Liver (tissue), 9 donors: ENCODE measurements around the gene CAPRIN2. TPM values are rescaled to one million over a fixed set of nuclear protein-coding genes. Genes with fewer than 3 reads are reported as not detected.

Experiments used
- DNase-seq: peaks from one replicate; pipeline ENCODE4 v3.0.0-alpha.2; 2017; ENCODE audit warnings: low spot score
- H3K27ac ChIP-seq, 2 donors: one replicate each; pipeline ENCODE4 v1.7.0; 2013; ENCODE audit warnings: inconsistent platforms in 2 of 2, low read length in 2 of 2, control low read depth in 1 of 2, low read depth in 1 of 2, mild to moderate bottlenecking in 1 of 2
- H3K27me3 ChIP-seq, 4 donors: one replicate each; pipeline versions ENCODE4 v1.6.1 to v1.7.0; 2013; ENCODE audit warnings: low read length in 3 of 4, inconsistent platforms in 1 of 4, mild to moderate bottlenecking in 1 of 4, moderate library complexity in 1 of 4; ENCODE audit not compliant: control insufficient read depth in 4 of 4, insufficient read depth in 4 of 4
- H3K36me3 ChIP-seq, 4 donors: one replicate each; pipeline versions ENCODE4 v1.6.1 to v1.7.0; 2013; ENCODE audit warnings: low read length in 3 of 4, mild to moderate bottlenecking in 3 of 4, low read depth in 1 of 4, moderate library complexity in 1 of 4; ENCODE audit not compliant: control insufficient read depth in 4 of 4, insufficient read depth in 3 of 4
- H3K4me1 ChIP-seq, 4 donors: one replicate each; pipeline versions ENCODE4 v1.6.1 to v1.7.0; 2013; ENCODE audit warnings: low read length in 3 of 4, mild to moderate bottlenecking in 3 of 4, moderate library complexity in 1 of 4; ENCODE audit not compliant: control insufficient read depth in 4 of 4, insufficient read depth in 4 of 4
- H3K4me3 ChIP-seq, 3 donors: one replicate each; pipeline versions ENCODE4 v1.6.1 to v1.7.0; 2013; ENCODE audit warnings: low read length in 3 of 3, control low read depth in 1 of 3, low read depth in 1 of 3, mild to moderate bottlenecking in 1 of 3
- H3K9ac ChIP-seq, 2 donors: one replicate each; pipeline ENCODE4 v1.7.0; 2013; ENCODE audit warnings: low read length in 2 of 2, mild to moderate bottlenecking in 2 of 2, moderate library complexity in 2 of 2, control low read depth in 1 of 2, low read depth in 1 of 2
- H3K9me3 ChIP-seq, 4 donors: one replicate each; pipeline versions ENCODE4 v1.6.1 to v1.7.0; 2013; ENCODE audit warnings: low read length in 3 of 4; ENCODE audit not compliant: control insufficient read depth in 4 of 4
- EGR1 ChIP-seq, 2 donors: IDR thresholded peaks; 2 replicates each; pipeline ENCODE4 v1.6.1; 2016 to 2018; ENCODE audit warnings: antibody characterized with exemption in 2 of 2, low read depth in 2 of 2
- FOXA1 ChIP-seq: IDR thresholded peaks from 2 replicates; pipeline ENCODE4 v1.6.1; 2016; ENCODE audit warnings: antibody characterized with exemption
- FOXA2 ChIP-seq: IDR thresholded peaks from 2 replicates; pipeline ENCODE4 v1.6.1; 2016; ENCODE audit warnings: antibody characterized with exemption
- GABPA ChIP-seq, 2 donors: IDR thresholded peaks in 1 of 2; conservative IDR thresholded peaks in 1 of 2; 2 replicates each; pipeline ENCODE4 v1.6.1; 2016; ENCODE audit warnings: antibody characterized with exemption in 2 of 2, mild to moderate bottlenecking in 1 of 2, moderate library complexity in 1 of 2
- HNF4A ChIP-seq, 2 donors: conservative IDR thresholded peaks; 2 replicates each; pipeline ENCODE4 v1.6.1; 2016; ENCODE audit warnings: antibody characterized with exemption in 2 of 2, mild to moderate bottlenecking in 2 of 2
- HNF4G ChIP-seq: IDR thresholded peaks from 2 replicates; pipeline ENCODE4 v1.6.1; 2016; ENCODE audit warnings: antibody characterized with exemption
- JUND ChIP-seq, 2 donors: IDR thresholded peaks; 2 replicates each; pipeline ENCODE4 v1.6.1; 2016; ENCODE audit warnings: antibody characterized with exemption in 2 of 2
- NR2F2 ChIP-seq: IDR thresholded peaks from 2 replicates; pipeline ENCODE4 v1.6.1; 2016; ENCODE audit warnings: antibody characterized with exemption
- RAD21 ChIP-seq, 2 donors: IDR thresholded peaks; 2 replicates each; pipeline ENCODE4 v1.6.1; 2016; ENCODE audit warnings: antibody characterized with exemption in 2 of 2, mild to moderate bottlenecking in 2 of 2
- RXRA ChIP-seq, 2 donors: IDR thresholded peaks; 2 replicates each; pipeline ENCODE4 v1.6.1; 2017 to 2018; ENCODE audit warnings: antibody characterized with exemption in 2 of 2, mild to moderate bottlenecking in 1 of 2
- SP1 ChIP-seq: IDR thresholded peaks from 2 replicates; pipeline ENCODE4 v1.6.1; 2018; ENCODE audit warnings: antibody characterized with exemption, mild to moderate bottlenecking
- TAF1 ChIP-seq: conservative IDR thresholded peaks from 2 replicates; pipeline ENCODE4 v1.6.1; 2016; ENCODE audit warnings: antibody characterized with exemption, mild to moderate bottlenecking
- YY1 ChIP-seq: IDR thresholded peaks from 2 replicates; pipeline ENCODE4 v1.6.1; 2016; ENCODE audit warnings: antibody characterized with exemption, mild to moderate bottlenecking
- WGBS: extraction: QIAGEN DNeasy Blood & Tissue Kit; methylation state at CpG from one replicate; pipeline ENCODE4 v1.1.7; 2013; 5-methylcytosine and 5-hydroxymethylcytosine counted together
- polyA plus RNA-seq, 2 donors: library from polyadenylated mRNA; stranded (reverse) in 1 of 2; unstranded in 1 of 2; fragments of 200-250 nt in 1 of 2; fragments of >200 nt in 1 of 2; fragmentation: Nextera tagmentation in 1 of 2; extraction: Ambion mirVana in 1 of 2; gene quantifications; one replicate each; pipeline versions ENCODE4 v1.2.1 to v1.2.3, GENCODE V29; 2013 to 2015
- total RNA-seq, 2 donors: library from RNA; depleted of rRNA; stranded (reverse); fragments of >200 nt; gene quantifications; one replicate each; pipeline ENCODE4 v1.2.3, GENCODE V29; 2014
- TF ChIP-seq, protein P1 (sequence below): IDR thresholded peaks from 2 replicates; pipeline ENCODE4 v1.6.1; 2016; ENCODE audit warnings: antibody characterized with exemption
- TF ChIP-seq, protein P2 (sequence below): IDR thresholded peaks from 2 replicates; pipeline ENCODE4 v1.6.1; 2016; ENCODE audit warnings: antibody characterized with exemption
- TF ChIP-seq, protein P3 (sequence below): IDR thresholded peaks from 2 replicates; pipeline ENCODE4 v1.6.1; 2016; ENCODE audit warnings: antibody characterized with exemption, mild to moderate bottlenecking
- TF ChIP-seq, protein P4 (sequence below): IDR thresholded peaks from 2 replicates; pipeline ENCODE4 v1.6.1; 2016; ENCODE audit warnings: antibody characterized with exemption
- TF ChIP-seq, protein P5 (sequence below): fragments of 150-350 bp; IDR thresholded peaks from 2 replicates; pipeline ENCODE4 v1.5.1; 2017; ENCODE audit warnings: improper control_type of control experiment, low read depth, low read length; ENCODE audit not compliant: missing input control
- donor health status: healthy.
- donor health status: healthy.
- donor health status: healthy.
- donor health status: healthy.
- donor health status: healthy.

Gene CAPRIN2
- total and polyA plus RNA-seq, 4 donors, result 4.6 to 14.8 (median 9.4) TPM

DNA sequence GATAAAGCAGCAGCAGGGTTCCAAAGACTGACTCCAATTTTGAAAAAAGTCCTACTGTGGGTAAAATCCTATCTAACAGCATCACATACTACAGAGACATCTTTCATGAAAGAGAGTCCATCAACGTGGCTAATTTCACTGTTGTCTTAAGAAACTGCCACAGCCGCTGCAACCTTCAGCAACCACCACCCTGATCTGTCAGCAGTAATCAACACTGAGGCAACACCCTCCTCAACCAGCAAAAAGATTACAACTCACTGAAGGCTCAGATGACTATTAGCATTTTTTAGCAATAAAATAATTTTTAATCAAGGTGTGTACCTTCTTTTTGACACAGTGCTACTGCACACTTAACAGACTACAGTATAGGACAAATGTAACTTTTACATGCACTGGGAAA, 6.6 kb downstream of the CAPRIN2 start:
- H3K27me3 ChIP-seq, result no peaks in the 10 kb centered on the region
- no peak for DNase-seq
- H3K27ac ChIP-seq, result no peak overlapping the region
- H3K9me3 ChIP-seq, result no peaks in the 10 kb centered on the region
- H3K4me1 ChIP-seq, result no peaks in the 10 kb centered on the region
- 90% methylated on average over 2 of the region's 2 CpGs for WGBS
- H3K9ac ChIP-seq, result no peak overlapping the region
- TF ChIP-seq TAF1 (no peak), NR2F2 (no peak), HNF4G (no peak), FOXA1 (no peak), EGR1 (IDR thresholded peaks at IDR 0.05; ENCODE audit: low read depth in 2 of 2) (no peak), YY1 (no peak), SP1 (no peak), RAD21 (IDR thresholded peaks at IDR 0.05) (no peak), RXRA (IDR thresholded peaks at IDR 0.05) (no peak), FOXA2 (no peak), JUND (IDR thresholded peaks at IDR 0.05) (no peak), HNF4A (conservative IDR thresholded peaks at IDR 0.05) (no peak), GABPA (IDR thresholded peaks at IDR 0.05 in 1 of 2, conservative IDR thresholded peaks at IDR 0.05 in 1 of 2) (no peak)
- TF ChIP-seq, protein P1, sequence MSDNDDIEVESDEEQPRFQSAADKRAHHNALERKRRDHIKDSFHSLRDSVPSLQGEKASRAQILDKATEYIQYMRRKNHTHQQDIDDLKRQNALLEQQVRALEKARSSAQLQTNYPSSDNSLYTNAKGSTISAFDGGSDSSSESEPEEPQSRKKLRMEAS, result no peak
- TF ChIP-seq, protein P2, sequence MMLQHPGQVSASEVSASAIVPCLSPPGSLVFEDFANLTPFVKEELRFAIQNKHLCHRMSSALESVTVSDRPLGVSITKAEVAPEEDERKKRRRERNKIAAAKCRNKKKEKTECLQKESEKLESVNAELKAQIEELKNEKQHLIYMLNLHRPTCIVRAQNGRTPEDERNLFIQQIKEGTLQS, result no peak
- TF ChIP-seq, protein P3, sequence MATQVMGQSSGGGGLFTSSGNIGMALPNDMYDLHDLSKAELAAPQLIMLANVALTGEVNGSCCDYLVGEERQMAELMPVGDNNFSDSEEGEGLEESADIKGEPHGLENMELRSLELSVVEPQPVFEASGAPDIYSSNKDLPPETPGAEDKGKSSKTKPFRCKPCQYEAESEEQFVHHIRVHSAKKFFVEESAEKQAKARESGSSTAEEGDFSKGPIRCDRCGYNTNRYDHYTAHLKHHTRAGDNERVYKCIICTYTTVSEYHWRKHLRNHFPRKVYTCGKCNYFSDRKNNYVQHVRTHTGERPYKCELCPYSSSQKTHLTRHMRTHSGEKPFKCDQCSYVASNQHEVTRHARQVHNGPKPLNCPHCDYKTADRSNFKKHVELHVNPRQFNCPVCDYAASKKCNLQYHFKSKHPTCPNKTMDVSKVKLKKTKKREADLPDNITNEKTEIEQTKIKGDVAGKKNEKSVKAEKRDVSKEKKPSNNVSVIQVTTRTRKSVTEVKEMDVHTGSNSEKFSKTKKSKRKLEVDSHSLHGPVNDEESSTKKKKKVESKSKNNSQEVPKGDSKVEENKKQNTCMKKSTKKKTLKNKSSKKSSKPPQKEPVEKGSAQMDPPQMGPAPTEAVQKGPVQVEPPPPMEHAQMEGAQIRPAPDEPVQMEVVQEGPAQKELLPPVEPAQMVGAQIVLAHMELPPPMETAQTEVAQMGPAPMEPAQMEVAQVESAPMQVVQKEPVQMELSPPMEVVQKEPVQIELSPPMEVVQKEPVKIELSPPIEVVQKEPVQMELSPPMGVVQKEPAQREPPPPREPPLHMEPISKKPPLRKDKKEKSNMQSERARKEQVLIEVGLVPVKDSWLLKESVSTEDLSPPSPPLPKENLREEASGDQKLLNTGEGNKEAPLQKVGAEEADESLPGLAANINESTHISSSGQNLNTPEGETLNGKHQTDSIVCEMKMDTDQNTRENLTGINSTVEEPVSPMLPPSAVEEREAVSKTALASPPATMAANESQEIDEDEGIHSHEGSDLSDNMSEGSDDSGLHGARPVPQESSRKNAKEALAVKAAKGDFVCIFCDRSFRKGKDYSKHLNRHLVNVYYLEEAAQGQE, result no peak
- TF ChIP-seq, protein P4, sequence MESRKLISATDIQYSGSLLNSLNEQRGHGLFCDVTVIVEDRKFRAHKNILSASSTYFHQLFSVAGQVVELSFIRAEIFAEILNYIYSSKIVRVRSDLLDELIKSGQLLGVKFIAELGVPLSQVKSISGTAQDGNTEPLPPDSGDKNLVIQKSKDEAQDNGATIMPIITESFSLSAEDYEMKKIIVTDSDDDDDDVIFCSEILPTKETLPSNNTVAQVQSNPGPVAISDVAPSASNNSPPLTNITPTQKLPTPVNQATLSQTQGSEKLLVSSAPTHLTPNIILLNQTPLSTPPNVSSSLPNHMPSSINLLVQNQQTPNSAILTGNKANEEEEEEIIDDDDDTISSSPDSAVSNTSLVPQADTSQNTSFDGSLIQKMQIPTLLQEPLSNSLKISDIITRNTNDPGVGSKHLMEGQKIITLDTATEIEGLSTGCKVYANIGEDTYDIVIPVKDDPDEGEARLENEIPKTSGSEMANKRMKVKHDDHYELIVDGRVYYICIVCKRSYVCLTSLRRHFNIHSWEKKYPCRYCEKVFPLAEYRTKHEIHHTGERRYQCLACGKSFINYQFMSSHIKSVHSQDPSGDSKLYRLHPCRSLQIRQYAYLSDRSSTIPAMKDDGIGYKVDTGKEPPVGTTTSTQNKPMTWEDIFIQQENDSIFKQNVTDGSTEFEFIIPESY, result no peak
- TF ChIP-seq, protein P5, sequence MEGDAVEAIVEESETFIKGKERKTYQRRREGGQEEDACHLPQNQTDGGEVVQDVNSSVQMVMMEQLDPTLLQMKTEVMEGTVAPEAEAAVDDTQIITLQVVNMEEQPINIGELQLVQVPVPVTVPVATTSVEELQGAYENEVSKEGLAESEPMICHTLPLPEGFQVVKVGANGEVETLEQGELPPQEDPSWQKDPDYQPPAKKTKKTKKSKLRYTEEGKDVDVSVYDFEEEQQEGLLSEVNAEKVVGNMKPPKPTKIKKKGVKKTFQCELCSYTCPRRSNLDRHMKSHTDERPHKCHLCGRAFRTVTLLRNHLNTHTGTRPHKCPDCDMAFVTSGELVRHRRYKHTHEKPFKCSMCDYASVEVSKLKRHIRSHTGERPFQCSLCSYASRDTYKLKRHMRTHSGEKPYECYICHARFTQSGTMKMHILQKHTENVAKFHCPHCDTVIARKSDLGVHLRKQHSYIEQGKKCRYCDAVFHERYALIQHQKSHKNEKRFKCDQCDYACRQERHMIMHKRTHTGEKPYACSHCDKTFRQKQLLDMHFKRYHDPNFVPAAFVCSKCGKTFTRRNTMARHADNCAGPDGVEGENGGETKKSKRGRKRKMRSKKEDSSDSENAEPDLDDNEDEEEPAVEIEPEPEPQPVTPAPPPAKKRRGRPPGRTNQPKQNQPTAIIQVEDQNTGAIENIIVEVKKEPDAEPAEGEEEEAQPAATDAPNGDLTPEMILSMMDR, result no peak
- peaks cover 0 to 4% (median 0%) of the 10 kb centered on the region in 4 donors for H3K36me3 ChIP-seq
- H3K4me3 ChIP-seq, result no peak overlapping the region
